HepG2 (cell line): Measurements from ENCODE around the gene MRPS7. TPM values are rescaled to one million over a fixed set of nuclear protein-coding genes. Genes with fewer than 3 reads are reported as not detected.
A peak's percentile ranks its signal among the peaks of the same experiment; 100 is the strongest.

ENCODE experiments used
- ATAC-seq: fragments of 200-7000 bp; cut with Tn5 transposase; 3 replicates; pipeline ENCODE4 v1.9.1; 2020; ENCODE audit warnings: mild to moderate bottlenecking, moderate library complexity
- BruUV-seq: library from RNA; stranded (reverse); fragments of 400-500 nt; replicated peaks from 2 replicates; lab custom pipeline; 2021; lab: Mats Ljungman, UMichigan
- CTCF ChIA-PET: fragments of 300-600 bp; formaldehyde crosslinking; extraction: SDS; loops from one replicate; lab custom pipeline; 2021; ENCODE audit warnings: low total read pairs, inconsistent platforms, low intra/inter-chr PET ratio; lab: Yijun Ruan, JAX
- POLR2A ChIA-PET: fragments of 350-600 bp; sonication (Branson Sonifier 250); formaldehyde crosslinking; loops from one replicate; lab custom pipeline; 2020; ENCODE audit warnings: antibody characterized with exemption, inconsistent platforms; lab: Yijun Ruan, JAX
- DNase-seq: peaks from one replicate; pipeline ENCODE4 v3.0.0-alpha.2; 2015; ENCODE audit warnings: low spot score
- FAIRE-seq: peaks from 3 replicates; lab custom pipeline; 2011; peaks lifted over from hg19 to GRCh38; lab: Jason Lieb, UNC
- H2AFZ ChIP-seq: one replicate; pipeline ENCODE4 v1.6.1; 2011; ENCODE audit warnings: low read length, inconsistent platforms
- H3K27ac ChIP-seq: fragments of 300-600 bp; 3 replicates; pipeline ENCODE4 v1.8.0; 2011; ENCODE audit warnings: mixed run types, mild to moderate bottlenecking, mixed read lengths, low read length, inconsistent platforms; ENCODE audit not compliant: insufficient read depth; ENCODE audit errors: extremely low read length
- H3K27me3 ChIP-seq, 2 experiments: fragments of 200-600 bp in 1 of 2; 2 replicates in 1 of 2; 3 replicates in 1 of 2; pipeline versions ENCODE4 v1.6.0 to v1.8.0; 2011; ENCODE audit warnings: low read length in 2 of 2, mild to moderate bottlenecking in 2 of 2, moderate library complexity in 2 of 2, inconsistent platforms in 1 of 2; ENCODE audit not compliant: insufficient read depth in 2 of 2, control insufficient read depth in 1 of 2
- H3K36me3 ChIP-seq, 2 experiments: fragments of 200-600 bp in 1 of 2; replicated peaks in 1 of 2; 2 replicates in 1 of 2; 3 replicates in 1 of 2; pipeline versions ENCODE4 v1.5.1 to v1.8.0; 2011; ENCODE audit warnings: low read length in 2 of 2, inconsistent platforms in 1 of 2; ENCODE audit not compliant: insufficient read depth in 2 of 2, control insufficient read depth in 1 of 2
- H3K4me1 ChIP-seq: 2 replicates; pipeline ENCODE4 v1.5.1; 2012; ENCODE audit warnings: low read length, inconsistent platforms; ENCODE audit not compliant: insufficient read depth
- H3K4me2 ChIP-seq: 2 replicates; pipeline ENCODE4 v1.6.0; 2011; ENCODE audit warnings: low read depth, low read length, inconsistent platforms
- H3K4me3 ChIP-seq, 3 experiments: fragments of 200-600 bp in 1 of 3; sonication (generic), shearing (Covaris generic) in 1 of 3; replicated peaks in 1 of 3; 2 replicates each; pipeline ENCODE4 v1.5.1; 2011 to 2016; ENCODE audit warnings: low read length in 3 of 3, inconsistent platforms in 2 of 3, low read depth in 2 of 3, mild to moderate bottlenecking in 2 of 3, control low read depth in 1 of 3, mixed read lengths in 1 of 3; ENCODE audit not compliant: insufficient read depth in 1 of 3
- H3K79me2 ChIP-seq: one replicate; pipeline ENCODE4 v1.6.1; 2011; ENCODE audit warnings: low read length, inconsistent platforms; ENCODE audit not compliant: insufficient read depth
- H3K9ac ChIP-seq: 2 replicates; pipeline ENCODE4 v1.6.0; 2011; ENCODE audit warnings: mild to moderate bottlenecking, low read depth, low read length, inconsistent platforms; ENCODE audit not compliant: insufficient read depth
- H3K9me3 ChIP-seq: 2 replicates; pipeline ENCODE4 v1.5.1; 2012; ENCODE audit warnings: mild to moderate bottlenecking, low read length
- H4K20me1 ChIP-seq: 2 replicates; pipeline ENCODE4 v1.6.0; 2011; ENCODE audit warnings: inconsistent platforms, mild to moderate bottlenecking, low read length, moderate library complexity; ENCODE audit not compliant: insufficient read depth
- CCDC6 ChIP-seq: sonication (generic); formaldehyde crosslinking; IDR thresholded peaks from 2 replicates; pipeline ENCODE4 v1.8.1; 2022; ENCODE audit warnings: mild to moderate bottlenecking, missing genetic modification reagents, moderate library complexity
- CTCF ChIP-seq: sonication (generic); formaldehyde crosslinking; IDR thresholded peaks from 2 replicates; pipeline ENCODE4 v1.5.0; 2020; ENCODE audit warnings: mild to moderate bottlenecking, missing genetic modification reagents, moderate library complexity
- DNMT3B ChIP-seq: conservative IDR thresholded peaks from 2 replicates; pipeline ENCODE4 v1.6.1; 2016; ENCODE audit warnings: missing biosample characterization, control low read depth
- IKZF5 ChIP-seq: IDR thresholded peaks from 2 replicates; pipeline ENCODE4 v1.6.1; 2018; ENCODE audit warnings: missing genetic modification reagents, mild to moderate bottlenecking, missing compliant biosample characterization
- IRF1 ChIP-seq: sonication (generic); formaldehyde crosslinking; IDR thresholded peaks from 2 replicates; pipeline ENCODE4 v1.4.0; 2020; ENCODE audit warnings: low read depth, mild to moderate bottlenecking, missing genetic modification reagents
- KDM4B ChIP-seq: sonication (generic); formaldehyde crosslinking; IDR thresholded peaks from 2 replicates; pipeline ENCODE4 v1.4.0; 2020; ENCODE audit warnings: missing genetic modification reagents
- NFIC ChIP-seq: IDR thresholded peaks from 2 replicates; pipeline ENCODE4 v1.6.1; 2012; ENCODE audit warnings: mild to moderate bottlenecking, low read length, inconsistent platforms
- NFYC ChIP-seq: IDR thresholded peaks from 2 replicates; pipeline ENCODE4 v1.6.1; 2016; ENCODE audit warnings: missing genetic modification reagents, missing compliant biosample characterization
- NR0B2 ChIP-seq: sonication (generic); formaldehyde crosslinking; IDR thresholded peaks from 2 replicates; pipeline ENCODE4 v1.4.0; 2020; ENCODE audit warnings: mild to moderate bottlenecking, missing genetic modification reagents
- RBFOX2 ChIP-seq: fragments of 200-400 bp; formaldehyde crosslinking; IDR thresholded peaks from 2 replicates; pipeline ENCODE4 v1.6.1; 2017; ENCODE audit warnings: low read depth, mild to moderate bottlenecking, low read length
- YEATS4 ChIP-seq: sonication (generic); formaldehyde crosslinking; IDR thresholded peaks from 2 replicates; pipeline ENCODE4 v1.4.0; 2020; ENCODE audit warnings: missing genetic modification reagents, borderline replicate concordance
- ZBTB34 ChIP-seq: sonication (generic); formaldehyde crosslinking; IDR thresholded peaks from 2 replicates; pipeline ENCODE4 v1.8.0; 2022; ENCODE audit warnings: mild to moderate bottlenecking, missing genetic modification reagents
- ZNF615 ChIP-seq: sonication (generic); formaldehyde crosslinking; IDR thresholded peaks from 2 replicates; pipeline ENCODE4 v1.5.0; 2020; ENCODE audit warnings: mild to moderate bottlenecking, missing genetic modification reagents, borderline replicate concordance
- ZNF879 ChIP-seq: sonication (generic); formaldehyde crosslinking; IDR thresholded peaks from 2 replicates; pipeline ENCODE4 v1.8.1; 2023; ENCODE audit warnings: missing genetic modification reagents
- ZXDC ChIP-seq: sonication (generic); formaldehyde crosslinking; IDR thresholded peaks from 2 replicates; pipeline ENCODE4 v1.5.0; 2020; ENCODE audit warnings: mild to moderate bottlenecking, missing genetic modification reagents
- WGBS: methylation state at CpG from one replicate; pipeline ENCODE4 v1.1.6; 2017; ENCODE audit warnings: low lambda C conversion rate; 5-methylcytosine and 5-hydroxymethylcytosine counted together
- in situ Hi-C: cut with HindIII; loops from 2 replicates; pipeline ENCODE4 v1.10.0; 2017; ENCODE audit warnings: low pct_unique_long_range_greater_than_20kb; ENCODE audit not compliant: extremely low pct_ligation_motif_present
- intact Hi-C: fragments of 100-400 bp; cut with micrococcal nuclease; formaldehyde crosslinking; loops from one replicate; pipeline ENCODE4 v1.10.0; 2022; ENCODE audit not compliant: unreplicated experiment
- polyA plus RNA-seq, 8 experiments: library from polyadenylated mRNA; depleted of rRNA in 3 of 8; stranded (reverse) in 7 of 8; unstranded in 1 of 8; fragments of >200 nt; fragmentation: Illumina TruSeq in 4 of 8; extraction: Trizol in 4 of 8; gene quantifications; 2 replicates each; pipeline versions ENCODE4 v1.2.1 to v1.2.3, GENCODE V29; 2011 to 2016; ENCODE audit warnings: low read depth in 4 of 8, missing spikeins in 1 of 8, mixed read lengths in 1 of 8; ENCODE audit not compliant: insufficient read depth in 1 of 8
- total RNA-seq, 5 experiments: library from RNA; depleted of rRNA; stranded (reverse); fragments of >200 nt; fragmentation: Illumina TruSeq; extraction: Trizol; gene quantifications; 2 replicates each; pipeline ENCODE4 v1.2.3, GENCODE V29; 2016; ENCODE audit warnings: low read depth in 1 of 5

Gene MRPS7
- total and polyA plus RNA-seq, 2 of the 13 experiments (the other 11 are each of a cell fraction or from before 2014, with no cell fraction given) = 97.0 to 162 TPM

GRCh38 chr17:75262112-75262606 lies 480 bp downstream of the MRPS7 start:
- Histone ChIP-seq H2AFZ (no peak overlapping the region), H3K36me3 (peaks cover 13 to 29% of the 10 kb centered on the region in 2 experiments), H3K4me2 (peak overlapping the region; percentile 95), H3K27me3 (no peaks in the 10 kb centered on the region; a peak in 1 of 5 replicates), H3K27ac (peak overlapping the region; percentile 97), H3K4me3 (peak overlapping the region; percentile 72 to 89 (median 77)), H3K4me1 (peaks cover 49% of the 10 kb centered on the region), H3K79me2 (peaks cover 55% of the 10 kb centered on the region), H3K9ac (peak overlapping the region; percentile 98), H3K9me3 (no peaks in the 10 kb centered on the region), H4K20me1 (no peaks in the 10 kb centered on the region)
- ATAC-seq (peak; percentile 50), FAIRE-seq (no peak), DNase-seq (peak; percentile 34)
- CTCF ChIA-PET = no interaction called here
- intact Hi-C loops (no loop called here), in situ Hi-C loops (no loop called here)
- WGBS = 0% methylated on average over 20 of the region's 23 CpGs
- TSS peak; percentile 73 for BruUV-seq
- POLR2A ChIA-PET = interaction anchor here (0.6 to 3.7 kb wide), 25 partner anchors 9 to 389 kb away, joined by 3 to 93 read pairs (median 4); partner anchors contain the start of genes ARMC7, GRB2, HID1 and MIF4GD
- no peak for TF ChIP-seq RBFOX2
- TF ChIP-seq YEATS4 (CRISPR knock-in tag) = no peak
- 0 out of 2 replicates have a peak, but pooled peaks have one; percentile 73 for TF ChIP-seq ZNF615 (CRISPR knock-in tag)
- no peak for TF ChIP-seq IKZF5
- 0 out of 2 replicates have a peak, but pooled peaks have one; percentile 51 for TF ChIP-seq ZBTB34 (CRISPR knock-in tag)
- peak; percentile 73 for TF ChIP-seq ZXDC (CRISPR knock-in tag)
- TF ChIP-seq ZNF879 (CRISPR knock-in tag) = no peak; the same call in 1 of the 2 replicates
- no peak for TF ChIP-seq IRF1 (CRISPR knock-in tag)
- TF ChIP-seq CTCF (CRISPR knock-in tag) = 0 out of 2 replicates have a peak, but pooled peaks have one; percentile 1
- 0 out of 2 replicates have a peak, but pooled peaks have one; percentile 20 for TF ChIP-seq NFIC
- peak; percentile 63; the same call in 1 of the 2 replicates for TF ChIP-seq CCDC6
- 0 out of 2 replicates have a peak, but pooled peaks have one; percentile 33 for TF ChIP-seq DNMT3B (CRISPR knock-in tag)
- no peak for TF ChIP-seq KDM4B (CRISPR knock-in tag)
- 0 out of 2 replicates have a peak, but pooled peaks have one; percentile 47 for TF ChIP-seq NR0B2
- 0 out of 2 replicates have a peak, but pooled peaks have one; percentile 3 for TF ChIP-seq NFYC (CRISPR knock-in tag)
